Forelimb muscle (tissue), 1 donor: ENCODE measurements around the gene RTTN. TPM values are rescaled to one million over a fixed set of nuclear protein-coding genes. Genes with fewer than 3 reads are reported as not detected.
"Not testable (repeated sequence)": the region's sequence is repeated elsewhere in the genome, so short reads cannot be mapped to it uniquely, and the experiment has no call there.

Experiments used
- DNase-seq: peaks from one replicate; pipeline ENCODE4 v3.0.0-alpha.2; 2013; ENCODE audit warnings: low read depth
- polyA plus RNA-seq: library from polyadenylated mRNA; unstranded; fragments of 120-200 nt; gene quantifications from one replicate; pipeline ENCODE4 v1.2.1, GENCODE V29; 2013; ENCODE audit not compliant: insufficient read length

Gene RTTN
- polyA plus RNA-seq, 1 donor: 11.9 TPM

DNA sequence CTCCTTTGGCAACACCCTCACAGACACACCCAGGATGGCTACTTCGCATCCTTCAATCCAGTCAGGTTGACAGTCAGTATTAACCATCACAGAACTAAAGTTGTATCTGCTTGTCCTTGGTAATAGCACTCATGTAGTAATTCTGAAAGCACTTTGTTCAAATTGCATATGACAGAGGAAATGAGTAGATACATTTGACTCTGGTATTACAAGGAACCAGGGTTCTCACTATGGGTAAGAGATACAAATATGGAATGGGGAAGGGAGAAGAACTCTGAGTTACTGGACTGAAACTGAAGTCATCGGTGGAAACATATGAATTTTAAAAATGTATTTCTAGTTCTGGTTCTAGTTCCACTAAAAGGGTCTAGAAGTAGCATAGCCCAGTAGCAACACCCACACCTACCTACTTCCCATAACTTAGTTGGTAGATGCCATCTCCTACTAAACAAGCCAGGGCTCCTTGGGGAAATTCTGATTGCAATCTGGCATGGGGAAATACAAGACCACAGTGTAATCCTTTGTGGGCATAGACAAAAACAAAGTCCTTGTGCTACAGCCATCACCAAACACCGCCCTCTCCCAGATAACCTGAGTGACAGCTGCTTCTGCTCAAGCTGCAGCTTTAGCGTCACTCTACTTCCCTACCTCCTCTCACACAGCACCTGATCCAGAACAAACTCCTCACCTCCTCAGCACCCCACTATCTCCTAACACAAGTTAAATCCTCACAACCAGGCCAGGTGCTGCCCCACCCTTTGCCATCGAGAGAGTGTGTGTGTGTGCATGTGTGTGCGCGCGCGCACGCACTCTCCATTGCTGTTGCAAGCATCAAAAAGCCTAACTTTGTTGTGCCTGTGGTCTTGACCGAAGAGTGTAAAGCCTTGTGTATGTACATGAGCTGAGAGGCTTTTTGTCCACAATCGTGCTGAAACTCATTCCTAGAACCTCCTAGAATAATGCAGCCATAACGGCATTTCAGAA is 226.5 kb downstream of the RTTN start:
- no peak for DNase-seq

DNA sequence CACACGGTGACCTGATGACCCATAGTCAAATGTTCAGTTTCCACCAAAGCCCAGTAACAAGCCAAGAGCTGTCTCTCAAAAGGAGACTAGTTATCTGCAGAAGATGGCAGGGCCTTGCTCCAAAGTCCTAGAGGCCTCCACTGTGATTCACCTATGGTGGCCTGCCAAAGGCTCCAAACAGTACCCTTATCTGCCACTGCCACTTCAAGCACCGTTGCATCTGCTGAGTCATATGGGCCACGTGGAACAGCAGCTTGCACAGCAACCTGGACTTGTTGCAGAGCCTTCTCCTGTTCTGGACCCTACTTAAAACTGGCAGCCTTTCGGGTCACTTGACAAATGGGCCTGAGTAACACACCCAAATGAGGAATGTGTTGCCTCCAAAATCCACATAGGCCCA is 230.2 kb downstream of the RTTN start:
- DNase-seq: not testable (repeated sequence)

DNA sequence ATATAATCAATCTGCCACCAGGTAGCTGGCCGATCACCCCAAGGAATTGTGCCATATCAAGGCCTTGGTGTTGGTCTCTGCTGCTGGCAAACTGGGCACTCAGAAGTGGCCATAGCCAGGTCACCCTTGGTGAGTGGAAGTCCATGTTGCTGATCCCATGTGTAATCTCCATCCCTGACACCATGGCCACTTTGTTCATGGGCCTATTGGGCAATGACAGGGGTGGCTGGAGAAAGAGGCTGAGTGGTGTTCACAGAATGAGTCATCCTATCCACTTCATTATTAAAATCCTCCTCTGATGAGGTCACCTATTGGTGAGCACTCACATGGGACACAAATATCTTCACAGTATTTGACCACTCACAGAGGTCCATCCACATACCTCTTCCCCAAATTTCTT is 231.1 kb downstream of the RTTN start:
- DNase-seq: no peak

DNA sequence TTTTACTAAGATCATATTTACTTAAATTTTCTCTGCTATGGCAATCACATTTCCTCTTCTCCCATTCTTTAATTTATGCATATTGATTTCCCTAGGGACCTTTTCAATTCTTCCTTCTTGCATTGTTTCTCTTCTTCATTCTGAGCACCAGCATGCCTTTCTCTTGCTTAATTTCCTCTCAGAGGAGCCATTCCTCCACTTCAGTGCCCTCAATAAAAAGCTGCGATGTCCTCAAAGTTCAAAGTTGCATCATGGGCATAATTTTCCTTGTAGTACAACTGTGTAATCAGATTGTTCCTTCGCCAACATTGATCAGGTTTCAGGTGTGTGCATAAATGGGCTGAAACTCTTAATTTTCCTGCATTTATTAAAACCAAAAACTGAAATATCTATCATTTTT is 236.0 kb downstream of the RTTN start:
- DNase-seq: no peak

DNA sequence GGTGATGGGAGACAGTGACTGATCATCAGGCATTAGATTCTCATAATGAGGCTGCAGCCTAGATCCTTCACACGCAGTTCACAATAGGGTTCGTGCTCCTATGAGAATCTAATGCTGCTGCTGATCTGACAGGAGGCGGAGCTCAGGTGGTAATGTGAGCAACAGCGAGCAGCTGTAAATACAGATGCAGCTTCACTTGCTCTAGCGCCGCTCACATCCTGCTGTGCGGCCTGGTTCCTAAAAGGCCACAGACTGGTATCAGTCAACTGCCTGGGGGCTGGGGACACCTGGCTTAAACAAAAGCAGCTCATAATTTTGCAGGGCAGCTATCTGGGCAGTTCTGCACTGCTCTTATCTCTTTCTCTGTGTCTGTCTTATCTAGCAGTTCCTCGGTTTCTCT is 237.4 kb downstream of the RTTN start:
- DNase-seq: no peak

- DNase-seq: no peak
Measured at GRCh38 chr18:69963196-69963595, 242.3 kb downstream of the RTTN start.

GRCh38 chr18:69961718-69962117 is 243.8 kb downstream of the RTTN start:
- no peak for DNase-seq

DNA sequence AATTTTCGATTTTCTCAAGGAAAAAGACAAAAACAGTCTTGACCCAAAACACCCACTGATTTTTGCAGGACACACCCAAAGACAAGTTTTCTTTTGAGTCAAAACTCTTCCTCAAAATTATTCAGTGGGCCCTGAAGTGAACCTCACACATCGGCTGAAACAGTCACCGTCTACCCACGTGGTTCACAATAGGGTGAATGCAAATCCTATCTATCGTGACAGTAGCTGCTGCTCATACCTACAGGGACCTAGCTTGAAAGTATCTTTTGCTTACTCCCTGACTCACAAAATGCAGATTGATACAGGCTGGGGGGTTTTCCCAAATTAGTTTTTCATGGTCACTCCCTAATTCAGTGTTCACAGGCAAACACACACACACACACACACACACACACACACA is 247.1 kb downstream of the RTTN start:
- no peak for DNase-seq

DNA sequence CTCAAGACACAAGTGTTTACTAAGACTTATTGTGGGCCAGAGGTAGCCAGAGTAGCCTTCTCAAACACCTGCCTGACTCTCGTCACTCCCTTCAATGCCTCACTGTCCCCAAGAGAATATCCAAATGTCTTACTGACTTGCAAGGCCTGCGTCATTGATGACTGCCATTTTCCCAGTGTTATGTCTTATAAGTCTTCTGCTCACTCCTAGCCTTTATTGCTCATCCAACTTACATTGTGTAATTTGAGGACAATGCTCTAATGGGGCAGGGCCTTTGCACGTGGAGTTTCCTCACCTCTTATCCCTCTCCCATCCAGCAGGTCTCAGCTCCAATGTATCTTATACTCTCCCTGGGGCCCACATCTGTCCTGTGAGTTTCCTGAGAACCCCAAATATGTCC is 247.7 kb downstream of the RTTN start:
- DNase-seq: no peak

GRCh38 chr18:69956665-69957620 is 248.5 kb downstream of the RTTN start:
- no peak for DNase-seq

GRCh38 chr18:69956057-69956456 is 249.4 kb downstream of the RTTN start:
- no peak for DNase-seq

DNA sequence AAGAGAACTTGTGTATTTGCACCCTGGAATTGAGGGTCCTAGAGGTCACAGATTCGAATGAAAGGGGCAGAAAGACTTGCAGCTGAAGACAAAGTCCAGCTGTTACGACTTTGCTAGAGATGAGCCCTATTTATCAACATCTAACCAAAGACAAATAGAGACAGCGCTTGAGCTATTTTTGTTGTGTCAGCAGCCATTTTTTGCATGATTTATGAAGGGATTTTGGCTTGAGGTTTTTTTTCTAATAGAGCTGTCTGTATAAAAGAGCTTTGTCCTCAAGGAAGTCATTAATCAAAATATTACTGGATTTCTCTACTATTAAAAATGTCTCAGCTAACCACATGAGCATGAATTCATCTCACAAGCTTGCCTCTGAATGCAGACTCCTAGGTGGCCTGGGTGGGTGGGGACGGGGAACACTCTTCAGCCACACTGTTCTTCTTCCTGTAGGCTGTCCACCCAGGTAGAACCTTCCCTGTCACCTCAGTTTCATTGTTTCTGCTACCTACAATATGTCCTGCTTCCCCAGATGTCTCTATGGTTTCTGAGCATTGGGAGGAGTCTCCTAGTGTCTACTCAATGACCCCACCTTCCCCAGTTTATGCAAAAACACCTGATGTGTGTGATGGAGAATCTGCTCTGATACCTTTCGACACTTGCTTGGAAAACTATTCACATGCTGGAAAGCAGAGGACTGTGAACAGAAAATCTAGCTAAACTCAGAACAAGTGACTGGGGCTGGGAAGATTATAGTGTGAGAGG is 250.6 kb downstream of the RTTN start:
- no peak for DNase-seq

DNA sequence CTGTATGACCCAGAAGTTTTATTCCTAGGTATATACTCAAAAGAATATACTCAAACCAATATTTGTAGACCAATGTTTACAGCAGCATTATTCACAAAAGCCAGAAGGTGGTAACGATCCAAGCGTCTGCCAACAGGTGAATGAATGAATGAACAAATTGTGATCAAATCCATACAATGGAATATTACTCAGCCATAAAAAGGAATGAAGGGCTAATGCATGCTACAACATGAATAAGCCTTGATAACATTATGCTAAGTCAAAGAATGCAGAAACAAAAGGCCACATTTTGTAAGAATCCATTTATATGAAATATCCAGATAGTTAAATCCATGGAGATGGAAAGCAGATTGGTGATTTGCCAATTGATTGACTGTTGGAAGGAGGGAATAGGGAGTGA is 252.3 kb downstream of the RTTN start:
- DNase-seq: no peak

Other genes with a start within 250 kb of the RTTN start
- gene SOCS6, start 83.4 kb upstream of the RTTN start, polyA plus RNA-seq: 15.5 TPM